T-cell (primary cell): Measurements from ENCODE around the gene VAT1L. TPM values are rescaled to one million over a fixed set of nuclear protein-coding genes. Genes with fewer than 3 reads are reported as not detected.

Experiments used
- ATAC-seq, 4 experiments: fragments of 200-7000 bp in 3 of 4; fragments of 150-1000 bp in 1 of 4; cut with Tn5 transposase; replicated peaks in 1 of 4; 1 replicate in 3 of 4; 2 replicates in 1 of 4; pipeline ENCODE4 v1.10.0; 2021; ENCODE audit warnings: moderate library complexity in 3 of 4, mild to moderate bottlenecking in 2 of 4, moderate number of reproducible peaks in 1 of 4
- CTCF ChIA-PET, 2 donors: fragments of 300-600 bp; sonication (Branson Sonifier 250); formaldehyde crosslinking; loops; one replicate each; lab custom pipeline; 2022; ENCODE audit warnings: antibody characterized with exemption in 2 of 2; lab: Charles Lee
- POLR2A ChIA-PET, 2 donors: fragments of 300-600 bp; sonication (Branson Sonifier 250); formaldehyde crosslinking; loops; one replicate each; lab custom pipeline; 2022; ENCODE audit warnings: antibody characterized with exemption in 2 of 2; lab: Charles Lee
- DNase-seq, 35 experiments: peaks; one replicate each; pipeline versions ENCODE4 v3.0.0 to v3.0.0-alpha.2; 2013 to 2023
- H3K27ac ChIP-seq: one replicate; pipeline ENCODE4 v1.5.1; 2013; ENCODE audit warnings: low read length
- H3K27me3 ChIP-seq, 2 experiments: replicated peaks in 1 of 2; 1 replicate in 1 of 2; 2 replicates in 1 of 2; pipeline versions ENCODE4 v1.6.1 to v1.7.0; 2013; ENCODE audit warnings: low read length in 1 of 2, mixed read lengths in 1 of 2; ENCODE audit not compliant: control insufficient read depth in 2 of 2, insufficient read depth in 2 of 2; ENCODE audit errors: extremely low read depth in 1 of 2
- H3K36me3 ChIP-seq, 2 donors: 1 replicate in 1 of 2; 2 replicates in 1 of 2; pipeline versions ENCODE4 v1.6.1 to v1.7.0; 2013; ENCODE audit warnings: low read length in 1 of 2; ENCODE audit not compliant: control insufficient read depth in 2 of 2, insufficient read depth in 1 of 2; ENCODE audit errors: extremely low read depth in 1 of 2
- H3K4me1 ChIP-seq, 2 experiments: 1 replicate in 1 of 2; 2 replicates in 1 of 2; pipeline versions ENCODE4 v1.6.1 to v1.7.0; 2013; ENCODE audit warnings: low read length in 2 of 2, mixed read lengths in 1 of 2; ENCODE audit not compliant: insufficient read depth in 2 of 2, control insufficient read depth in 1 of 2; ENCODE audit errors: extremely low read depth in 1 of 2
- H3K4me3 ChIP-seq, 2 donors: 1 replicate in 1 of 2; 2 replicates in 1 of 2; pipeline versions ENCODE4 v1.5.1 to v1.7.0; 2013; ENCODE audit warnings: mild to moderate bottlenecking in 2 of 2, low read length in 1 of 2, moderate library complexity in 1 of 2; ENCODE audit not compliant: control insufficient read depth in 1 of 2; ENCODE audit errors: extremely low read depth in 1 of 2
- H3K9me3 ChIP-seq: 2 replicates; pipeline ENCODE4 v1.7.0; 2013
- H3K27ac Mint-ChIP-seq, 2 donors: one replicate each; pipeline ENCODE4 v1.8.0; 2020 to 2021; ENCODE audit warnings: mild to moderate bottlenecking in 2 of 2, mixed read lengths in 2 of 2
- H3K27me3 Mint-ChIP-seq, 2 donors: one replicate each; pipeline ENCODE4 v1.8.0; 2021 to 2022; ENCODE audit warnings: mixed read lengths in 2 of 2
- H3K36me3 Mint-ChIP-seq: one replicate; pipeline ENCODE4 v1.8.0; 2021; ENCODE audit warnings: mixed read lengths
- H3K4me1 Mint-ChIP-seq, 3 donors: one replicate each; pipeline ENCODE4 v1.8.0; 2020 to 2022; ENCODE audit warnings: mixed read lengths in 3 of 3, mild to moderate bottlenecking in 1 of 3
- H3K4me3 Mint-ChIP-seq, 3 donors: one replicate each; pipeline ENCODE4 v1.8.0; 2020 to 2022; ENCODE audit warnings: mild to moderate bottlenecking in 3 of 3, mixed read lengths in 3 of 3, moderate library complexity in 3 of 3
- H3K9me3 Mint-ChIP-seq, 3 donors: one replicate each; pipeline ENCODE4 v1.8.0; 2020 to 2022; ENCODE audit warnings: mixed read lengths in 3 of 3
- WGBS: methylation state at CpG from one replicate; pipeline ENCODE4 v1.1.5; 2013; ENCODE audit warnings: missing lambda C conversion rate; ENCODE audit not compliant: insufficient coverage; 5-methylcytosine and 5-hydroxymethylcytosine counted together
- total RNA-seq, 35 experiments: library from RNA in 6 of 35; stranded (reverse) in 6 of 35; fragments of 120-200 nt in 1 of 35; gene quantifications; one replicate each; pipeline versions ENCODE4 v1.2.1 to v1.2.4 and lab custom pipeline; 2013 to 2026

VAT1L gene
- total RNA-seq, 5 donors from 2014 or later (not counting 1 experiment from before 2014, with no cell fraction given) = 0.10 to 0.12 TPM; not detected in 3

DNA sequence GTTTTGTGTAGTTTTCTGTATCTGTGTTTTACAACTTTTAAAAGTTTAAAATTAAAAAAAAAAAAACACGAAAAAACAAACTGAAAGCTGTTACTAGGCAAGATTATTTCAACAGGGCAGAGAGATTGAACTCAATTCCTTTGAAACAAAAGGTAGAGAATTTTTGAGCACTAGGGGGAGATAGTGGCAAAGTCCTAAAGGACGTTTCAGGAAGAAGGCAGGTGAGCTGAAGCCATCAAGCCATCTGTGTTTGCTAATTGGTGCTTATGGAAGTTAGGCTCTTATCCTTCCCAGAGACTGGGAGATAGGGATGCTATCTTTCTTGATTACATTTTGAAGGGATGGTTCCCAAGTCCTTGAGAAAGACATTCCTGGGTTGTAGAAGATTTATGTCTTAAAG lies 163.4 kb downstream of the VAT1L start:
- Mint-ChIP-seq H3K27me3 (peaks cover 29 to 31% of the 10 kb centered on the region in 2 donors), H3K4me3 (no peak overlapping the region), H3K9me3 (no peaks in the 10 kb centered on the region), H3K4me1 (no peaks in the 10 kb centered on the region), H3K27ac (no peak overlapping the region), H3K36me3 (no peaks in the 10 kb centered on the region)
- DNase-seq (no peak), ATAC-seq (no peak)
- Histone ChIP-seq H3K9me3 (no peaks in the 10 kb centered on the region), H3K27me3 (peaks cover 0 to 14% of the 10 kb centered on the region in 2 experiments), H3K4me3 (no peak overlapping the region), H3K4me1 (no peaks in the 10 kb centered on the region), H3K27ac (no peak overlapping the region), H3K36me3 (no peaks in the 10 kb centered on the region)
- WGBS = 0% methylated on average over 1 of the region's 2 CpGs
- POLR2A ChIA-PET = interaction anchor here in 1 of 2 donors (0.6 kb wide), 1 partner anchor 829 kb away, joined by 3 read pairs; no protein-coding TSS in a partner anchor
- CTCF ChIA-PET = no interaction called here

DNA sequence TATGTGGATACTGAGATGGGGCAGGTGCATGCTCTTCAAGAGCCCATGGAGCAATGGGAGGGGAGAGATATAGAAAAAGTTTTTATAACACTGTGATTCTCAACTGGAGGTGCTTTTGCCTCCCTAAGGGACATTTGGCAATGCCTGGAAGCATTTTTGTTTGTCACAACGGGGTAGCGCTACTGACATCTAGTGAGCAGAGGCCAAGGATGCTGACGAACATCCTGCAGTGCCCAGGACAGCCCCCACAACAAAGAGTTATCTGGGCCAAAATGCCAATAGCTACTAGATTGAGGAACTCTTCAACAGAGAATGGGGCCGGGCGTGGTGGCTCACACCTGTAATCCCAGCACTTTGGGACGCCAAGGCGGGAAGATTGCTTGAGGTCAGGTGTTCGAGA lies 166.8 kb downstream of the VAT1L start:
- Histone ChIP-seq H3K4me3 (no peak overlapping the region), H3K36me3 (no peaks in the 10 kb centered on the region), H3K27me3 (peaks cover 0 to 4% of the 10 kb centered on the region in 2 experiments), H3K4me1 (no peaks in the 10 kb centered on the region), H3K27ac (no peak overlapping the region), H3K9me3 (no peaks in the 10 kb centered on the region)
- Mint-ChIP-seq H3K9me3 (no peaks in the 10 kb centered on the region), H3K36me3 (no peaks in the 10 kb centered on the region), H3K4me3 (no peak overlapping the region), H3K27ac (no peak overlapping the region), H3K4me1 (no peaks in the 10 kb centered on the region), H3K27me3 (peaks cover 11 to 13% of the 10 kb centered on the region in 2 donors)
- no peak for ATAC-seq
- POLR2A ChIA-PET = no interaction called here
- CTCF ChIA-PET = no interaction called here
- WGBS = 78% methylated on average over 5 of the region's 8 CpGs
- DNase-seq = no peak

DNA sequence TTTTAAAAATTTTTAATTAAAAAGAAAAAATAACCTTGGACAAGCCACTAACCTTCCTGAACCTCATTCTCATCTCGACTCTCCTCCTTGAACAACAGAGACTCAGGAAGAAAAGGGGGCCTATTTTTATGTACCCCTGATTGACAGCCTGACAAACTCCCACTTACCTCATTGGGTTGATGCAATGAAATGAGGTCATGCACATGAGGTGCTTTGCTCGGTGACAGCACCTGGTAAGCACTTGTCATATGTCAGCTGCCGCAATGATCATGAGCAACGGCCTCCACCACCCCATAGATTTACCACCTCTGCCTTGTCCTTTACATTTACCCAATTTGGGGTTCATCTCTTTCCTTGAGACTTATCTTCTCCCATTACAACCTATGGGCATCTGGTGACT lies 167.9 kb downstream of the VAT1L start:
- Mint-ChIP-seq H3K4me1 (no peaks in the 10 kb centered on the region), H3K4me3 (no peak overlapping the region), H3K27me3 (peaks cover 10 to 11% of the 10 kb centered on the region in 2 donors), H3K36me3 (no peaks in the 10 kb centered on the region), H3K9me3 (no peaks in the 10 kb centered on the region), H3K27ac (no peak overlapping the region)
- DNase-seq (no peak), ATAC-seq (no peak)
- ChIA-PET CTCF (no interaction called here), POLR2A (no interaction called here)
- Histone ChIP-seq H3K4me1 (no peaks in the 10 kb centered on the region), H3K27me3 (peaks cover 0 to 4% of the 10 kb centered on the region in 2 experiments), H3K9me3 (no peaks in the 10 kb centered on the region), H3K27ac (no peak overlapping the region), H3K36me3 (no peaks in the 10 kb centered on the region), H3K4me3 (no peak overlapping the region)
- 100% methylated on average over 2 of the region's 4 CpGs for WGBS

DNA sequence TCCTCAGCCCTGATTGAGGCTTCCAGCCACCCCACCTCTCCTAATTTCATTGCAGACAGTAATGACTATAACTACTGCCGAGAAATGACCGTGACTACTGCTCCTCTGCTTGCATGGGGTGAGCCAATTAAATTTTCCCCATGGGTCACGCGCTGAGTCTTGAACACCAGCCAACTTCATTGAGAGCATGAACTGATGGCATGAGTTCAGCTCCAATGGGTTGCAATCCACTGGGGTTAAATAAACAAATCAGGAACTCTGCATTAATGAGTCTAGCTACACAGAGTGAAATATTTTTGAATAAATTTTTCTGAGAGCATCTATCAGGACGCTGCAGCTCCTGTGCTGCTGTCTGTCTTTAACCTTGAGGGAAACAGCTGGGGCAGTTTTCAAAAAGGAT lies 172.4 kb downstream of the VAT1L start:
- H3K9me3 ChIP-seq = no peaks in the 10 kb centered on the region
- Mint-ChIP-seq H3K4me3 (no peak overlapping the region), H3K9me3 (no peaks in the 10 kb centered on the region), H3K4me1 (no peaks in the 10 kb centered on the region), H3K27ac (no peak overlapping the region), H3K27me3 (peaks cover 28 to 33% of the 10 kb centered on the region in 2 donors), H3K36me3 (no peaks in the 10 kb centered on the region)
- DNase-seq = no peak
- no peak overlapping the region for H3K27ac ChIP-seq
- peaks cover 0 to 16% of the 10 kb centered on the region in 2 experiments for H3K27me3 ChIP-seq
- H3K4me3 ChIP-seq = no peak overlapping the region
- no peaks in the 10 kb centered on the region for H3K4me1 ChIP-seq
- 89% methylated on average over 5 of the region's 5 CpGs for WGBS
- no peaks in the 10 kb centered on the region for H3K36me3 ChIP-seq
- ATAC-seq = no peak
- CTCF ChIA-PET = no interaction called here
- POLR2A ChIA-PET = no interaction called here

DNA sequence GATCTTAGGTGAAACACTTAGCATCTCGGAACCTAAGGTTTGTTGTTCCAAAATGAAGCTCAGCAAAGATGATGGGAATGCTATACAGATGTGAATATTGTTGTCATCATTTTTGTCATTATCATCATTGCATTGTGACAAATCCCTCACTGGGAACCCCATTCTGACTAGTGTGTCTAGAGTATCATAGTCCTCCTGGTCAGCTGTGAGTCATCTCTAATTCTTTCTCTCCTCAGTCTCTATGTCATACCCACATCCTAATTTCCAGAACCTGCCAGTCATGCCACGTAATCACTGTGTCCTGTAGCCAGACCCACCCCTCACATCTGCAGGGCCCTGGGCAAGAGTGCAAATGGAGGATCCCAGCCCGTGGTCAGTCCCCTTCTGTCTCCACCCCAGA lies 173.4 kb downstream of the VAT1L start:
- ATAC-seq (no peak), DNase-seq (no peak)
- H3K27me3 Mint-ChIP-seq = peaks cover 34 to 35% of the 10 kb centered on the region in 2 donors
- H3K36me3 ChIP-seq = no peaks in the 10 kb centered on the region
- peaks cover 0 to 16% of the 10 kb centered on the region in 2 experiments for H3K27me3 ChIP-seq
- no peak overlapping the region for H3K4me3 ChIP-seq
- POLR2A ChIA-PET = no interaction called here
- CTCF ChIA-PET = no interaction called here
- no peaks in the 10 kb centered on the region for H3K9me3 Mint-ChIP-seq
- no peak overlapping the region for H3K4me3 Mint-ChIP-seq
- H3K4me1 ChIP-seq = no peaks in the 10 kb centered on the region
- no peaks in the 10 kb centered on the region for H3K9me3 ChIP-seq
- H3K4me1 Mint-ChIP-seq = no peaks in the 10 kb centered on the region
- WGBS = 78% methylated on average over 1 of the region's 3 CpGs
- no peak overlapping the region for H3K27ac ChIP-seq
- no peaks in the 10 kb centered on the region for H3K36me3 Mint-ChIP-seq
- no peak overlapping the region for H3K27ac Mint-ChIP-seq

DNA sequence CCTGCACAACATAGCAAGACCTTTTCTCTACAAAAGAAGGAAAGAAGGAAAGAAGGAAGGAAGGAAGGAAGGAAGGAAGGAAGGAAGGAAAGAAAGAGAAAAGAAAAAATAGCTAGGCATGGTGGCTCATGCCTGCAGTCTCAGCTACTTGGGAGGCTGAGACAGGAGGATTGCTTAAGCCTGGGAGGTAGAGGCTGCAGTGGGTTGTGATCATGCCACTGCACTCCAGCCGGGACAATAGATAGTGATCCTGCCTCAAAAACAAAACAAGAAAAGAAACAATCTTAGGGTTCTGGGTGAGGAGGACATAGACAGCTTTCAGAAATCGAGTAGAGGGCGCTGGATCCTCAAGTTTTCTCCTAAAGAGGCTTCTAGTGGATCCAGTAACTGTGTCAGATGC lies 174.3 kb downstream of the VAT1L start:
- H3K27ac Mint-ChIP-seq = peak overlapping the region in 1 of 2 donors; percentile 30
- H3K36me3 Mint-ChIP-seq = no peaks in the 10 kb centered on the region
- no peak overlapping the region for H3K4me3 ChIP-seq
- WGBS = no CpG with 5 or more reads among the region's 3 CpGs
- no peaks in the 10 kb centered on the region for H3K4me1 ChIP-seq
- no peaks in the 10 kb centered on the region for H3K9me3 ChIP-seq
- H3K27ac ChIP-seq = no peak overlapping the region
- H3K27me3 Mint-ChIP-seq = peaks cover 34 to 35% of the 10 kb centered on the region in 2 donors
- H3K4me1 Mint-ChIP-seq = no peaks in the 10 kb centered on the region
- H3K9me3 Mint-ChIP-seq = no peaks in the 10 kb centered on the region
- H3K36me3 ChIP-seq = no peaks in the 10 kb centered on the region
- DNase-seq (no peak), ATAC-seq (no peak)
- H3K27me3 ChIP-seq = peaks cover 0 to 16% of the 10 kb centered on the region in 2 experiments
- POLR2A ChIA-PET = no interaction called here
- H3K4me3 Mint-ChIP-seq = no peak overlapping the region
- CTCF ChIA-PET = no interaction called here
